ENCODE measurements around the gene MRPL52. TPM values are rescaled to one million over a fixed set of nuclear protein-coding genes. Genes with fewer than 3 reads are reported as not detected.

The MRPL52 gene
- polyA plus RNA-seq, 4 donors = 106 to 164 (median 132) TPM

DNA sequence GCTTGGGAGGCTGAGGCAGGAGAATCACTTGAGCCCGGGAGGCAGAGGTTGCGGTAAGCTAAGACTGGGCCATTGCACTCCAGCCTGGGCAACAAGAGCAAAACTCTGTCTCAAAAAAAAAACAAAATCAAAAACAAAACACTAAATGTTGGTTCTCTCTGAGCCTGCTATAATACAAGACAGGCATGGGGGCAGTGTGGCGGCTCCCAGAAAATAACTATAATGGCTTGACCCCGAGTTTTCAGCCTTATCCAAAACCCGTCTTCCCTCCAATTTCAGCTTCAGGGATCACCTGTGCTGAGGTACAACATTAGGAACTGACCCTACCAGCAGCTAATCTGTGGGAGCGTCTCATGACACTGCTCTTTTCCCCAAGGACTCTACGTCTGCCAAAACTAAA is 15.3 kb upstream of the MRPL52 start:
- DNase-seq = no peak
- Histone ChIP-seq H3K27me3 (ENCODE audit: control insufficient read depth in 3 of 3, insufficient read depth in 3 of 3, low read length in 3 of 3) (no peaks in the 10 kb centered on the region), H3K4me1 (ENCODE audit: control insufficient read depth in 3 of 3, insufficient read depth in 2 of 3, low read depth in 1 of 3, low read length in 2 of 3) (peaks cover 0 to 36% (median 3%) of the 10 kb centered on the region in 3 donors), H3K9me3 (ENCODE audit: control insufficient read depth in 2 of 2, insufficient read depth in 1 of 2, low read depth in 1 of 2, low read length in 1 of 2) (no peaks in the 10 kb centered on the region), H3K36me3 (ENCODE audit: control insufficient read depth in 3 of 3, insufficient read depth in 2 of 3, low read depth in 1 of 3, low read length in 3 of 3) (peaks cover 0 to 22% (median 2%) of the 10 kb centered on the region in 3 donors), H3K27ac (ENCODE audit: low read depth in 1 of 3, low read length in 2 of 3) (peak overlapping the region; percentile 82 to 87 (median 84)), H3K4me3 (ENCODE audit: low read depth in 1 of 3, low read length in 3 of 3) (peak overlapping the region in 2 of 3 donors; percentile 57 to 83)
- FAIRE-seq = no peak
- WGBS, 3 donors = 65 to 83% (median 79%) methylated on average over 7 of the region's 7 CpGs

GRCh38 chr14:22814941-22815713 is 14.6 kb upstream of the MRPL52 start, which contains the start of gene SLC7A7:
SLC7A7 (minus strand) TSS chr14:22815435; CDS start chr14:22813398, 2,037 bp downstream.
- Histone ChIP-seq H3K27me3 (ENCODE audit: control insufficient read depth in 3 of 3, insufficient read depth in 3 of 3, low read length in 3 of 3) (no peaks in the 10 kb centered on the region), H3K4me1 (ENCODE audit: control insufficient read depth in 3 of 3, insufficient read depth in 2 of 3, low read depth in 1 of 3, low read length in 2 of 3) (peaks cover 2 to 44% (median 3%) of the 10 kb centered on the region in 3 donors), H3K27ac (ENCODE audit: low read depth in 1 of 3, low read length in 2 of 3) (peak within 1 kb of the TSS; percentile 82 to 87 (median 84)), H3K9me3 (ENCODE audit: control insufficient read depth in 2 of 2, insufficient read depth in 1 of 2, low read depth in 1 of 2, low read length in 1 of 2) (no peaks in the 10 kb centered on the region), H3K4me3 (ENCODE audit: low read depth in 1 of 3, low read length in 3 of 3) (peak within 1 kb of the TSS in 2 of 3 donors; percentile 57 to 83), H3K36me3 (ENCODE audit: control insufficient read depth in 3 of 3, insufficient read depth in 2 of 3, low read depth in 1 of 3, low read length in 3 of 3) (peaks cover 0 to 15% (median 2%) of the 10 kb centered on the region in 3 donors)
- WGBS, 3 donors = 17 to 41% (median 39%) methylated on average over 10 of the region's 10 CpGs
- peak; percentile 93 to 96 for DNase-seq
- FAIRE-seq = no peak

DNA sequence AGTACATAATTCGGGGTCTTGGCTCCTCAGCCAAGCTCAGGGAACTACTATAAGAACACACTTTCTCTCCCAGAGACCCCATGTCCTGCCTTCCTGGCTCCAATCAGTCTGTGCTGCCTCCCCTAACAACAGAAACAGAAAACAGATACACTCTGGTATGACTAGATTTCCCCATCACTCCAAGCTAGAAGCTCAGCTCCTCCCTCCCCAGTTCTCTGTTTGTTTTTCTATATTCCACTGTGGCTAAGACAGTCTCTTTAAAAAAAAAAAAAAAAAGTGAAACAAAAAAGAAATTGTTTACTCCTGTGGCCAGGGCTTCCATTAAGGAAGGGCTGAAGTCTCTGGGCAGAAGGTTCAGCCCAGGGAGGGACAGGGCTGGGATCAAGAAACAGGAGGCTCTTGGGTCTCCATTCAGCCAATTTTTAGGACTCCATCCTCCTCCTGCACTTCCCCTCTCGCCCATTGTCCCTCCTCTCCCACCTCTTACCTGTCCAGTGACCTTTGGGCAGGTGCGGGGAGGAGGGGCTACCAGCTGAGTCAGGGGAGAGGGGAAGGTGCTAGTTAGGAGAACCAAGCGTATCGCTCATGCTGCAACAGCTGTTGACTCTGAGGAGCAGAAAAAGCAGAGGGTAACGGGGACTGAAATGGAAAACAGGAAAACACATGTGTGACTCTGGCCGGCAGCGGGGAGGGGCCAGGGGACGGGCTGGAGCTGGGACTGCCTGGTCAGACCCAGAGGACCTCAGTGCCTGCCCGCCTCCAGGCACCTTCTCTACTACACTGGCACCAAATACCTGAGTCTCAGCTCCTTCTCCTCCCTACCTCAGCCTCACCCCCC is 10.3 kb upstream of the MRPL52 start:
- H3K36me3 ChIP-seq (ENCODE audit: control insufficient read depth in 3 of 3, insufficient read depth in 2 of 3, low read depth in 1 of 3, low read length in 3 of 3) = no peaks in the 10 kb centered on the region
- peaks cover 3 to 75% (median 3%) of the 10 kb centered on the region in 3 donors for H3K4me1 ChIP-seq (ENCODE audit: control insufficient read depth in 3 of 3, insufficient read depth in 2 of 3, low read depth in 1 of 3, low read length in 2 of 3)
- H3K27ac ChIP-seq (ENCODE audit: low read depth in 1 of 3, low read length in 2 of 3) = peak overlapping the region; percentile 65 to 96 (median 91)
- 13 to 19% (median 15%) methylated on average over 10 of the region's 10 CpGs for WGBS, 3 donors
- H3K27me3 ChIP-seq (ENCODE audit: control insufficient read depth in 3 of 3, insufficient read depth in 3 of 3, low read length in 3 of 3) = no peaks in the 10 kb centered on the region
- FAIRE-seq (no peak), DNase-seq (peak; percentile 66 to 68)
- H3K4me3 ChIP-seq (ENCODE audit: low read depth in 1 of 3, low read length in 3 of 3) = peak overlapping the region in 2 of 3 donors; percentile 4 to 20
- H3K9me3 ChIP-seq (ENCODE audit: control insufficient read depth in 2 of 2, insufficient read depth in 1 of 2, low read depth in 1 of 2, low read length in 1 of 2) = no peaks in the 10 kb centered on the region

DNA sequence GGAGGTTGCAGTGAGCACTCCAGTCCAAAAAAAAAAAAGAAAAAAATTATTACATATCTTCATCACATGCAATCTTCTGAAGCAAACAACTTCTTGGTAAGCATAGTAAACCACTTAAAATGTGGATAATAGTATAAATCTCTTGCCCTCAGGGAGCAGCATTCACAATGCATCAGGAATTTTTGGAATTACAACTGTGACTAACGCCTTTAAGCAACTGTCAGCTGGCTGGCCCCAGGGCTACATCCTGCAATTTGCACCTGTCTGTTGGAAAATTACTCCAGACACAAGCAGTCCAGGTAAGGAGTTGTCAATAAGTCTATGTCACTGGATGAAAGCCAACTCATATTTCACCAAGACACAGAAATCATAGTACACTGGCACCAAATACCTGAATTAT is 9.0 kb upstream of the MRPL52 start:
- Histone ChIP-seq H3K4me3 (ENCODE audit: low read depth in 1 of 3, low read length in 3 of 3) (peak overlapping the region in 1 of 3 donors; percentile 38), H3K27me3 (ENCODE audit: control insufficient read depth in 3 of 3, insufficient read depth in 3 of 3, low read length in 3 of 3) (no peaks in the 10 kb centered on the region), H3K4me1 (ENCODE audit: control insufficient read depth in 3 of 3, insufficient read depth in 2 of 3, low read depth in 1 of 3, low read length in 2 of 3) (peaks cover 3 to 78% (median 3%) of the 10 kb centered on the region in 3 donors), H3K9me3 (ENCODE audit: control insufficient read depth in 2 of 2, insufficient read depth in 1 of 2, low read depth in 1 of 2, low read length in 1 of 2) (no peaks in the 10 kb centered on the region), H3K36me3 (ENCODE audit: control insufficient read depth in 3 of 3, insufficient read depth in 2 of 3, low read depth in 1 of 3, low read length in 3 of 3) (no peaks in the 10 kb centered on the region), H3K27ac (ENCODE audit: low read depth in 1 of 3, low read length in 2 of 3) (peak overlapping the region; percentile 96 to 100 (median 96))
- DNase-seq (no peak), FAIRE-seq (no peak)
- WGBS, 3 donors = 17 to 69% (median 37%) methylated on average over 1 of the region's 1 CpG

DNA sequence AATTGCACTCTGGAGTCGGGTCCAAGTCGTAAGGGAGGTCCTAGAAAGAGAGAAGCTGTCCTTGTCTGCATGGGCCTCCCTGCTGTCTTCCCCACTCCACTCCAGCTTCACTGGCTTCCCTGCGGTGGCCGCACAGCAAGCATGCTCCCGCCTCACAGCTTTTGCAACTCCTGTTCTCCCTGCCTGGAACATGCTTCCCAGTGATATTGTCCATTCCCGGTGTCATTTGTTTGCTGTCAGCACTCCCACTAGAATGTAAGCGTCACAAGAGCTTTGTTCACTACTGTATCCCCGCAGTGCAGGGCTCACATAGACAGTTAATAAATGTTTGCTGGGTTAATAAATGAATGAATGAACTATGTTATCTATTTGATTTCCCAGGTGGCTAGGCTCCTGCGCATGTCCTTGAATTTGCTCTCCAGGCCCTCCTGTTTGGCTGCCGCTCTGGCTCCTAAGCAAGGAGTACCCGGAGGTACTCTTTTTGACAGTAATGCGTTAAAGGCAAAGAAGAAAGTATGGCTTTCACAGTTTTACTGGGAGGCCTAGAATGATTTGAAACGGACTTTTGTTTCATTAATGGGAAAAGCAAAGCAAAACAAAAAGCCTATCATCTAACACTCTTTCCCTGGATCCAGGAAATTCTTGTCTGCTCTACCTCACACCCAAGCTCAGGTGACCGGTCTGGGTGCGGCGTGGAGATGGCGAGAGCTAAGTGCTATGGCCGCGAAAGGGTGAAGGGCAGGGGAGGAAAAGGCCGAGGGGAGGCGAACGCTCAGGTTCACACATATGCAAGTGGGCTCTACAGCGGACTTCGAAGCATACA is 8.3 kb upstream of the MRPL52 start:
- Histone ChIP-seq H3K27ac (ENCODE audit: low read depth in 1 of 3, low read length in 2 of 3) (peak overlapping the region; percentile 96 to 100 (median 96)), H3K4me3 (ENCODE audit: low read depth in 1 of 3, low read length in 3 of 3) (peak overlapping the region in 2 of 3 donors; percentile 54 to 55), H3K36me3 (ENCODE audit: control insufficient read depth in 3 of 3, insufficient read depth in 2 of 3, low read depth in 1 of 3, low read length in 3 of 3) (no peaks in the 10 kb centered on the region), H3K4me1 (ENCODE audit: control insufficient read depth in 3 of 3, insufficient read depth in 2 of 3, low read depth in 1 of 3, low read length in 2 of 3) (peaks cover 3 to 74% (median 3%) of the 10 kb centered on the region in 3 donors), H3K9me3 (ENCODE audit: control insufficient read depth in 2 of 2, insufficient read depth in 1 of 2, low read depth in 1 of 2, low read length in 1 of 2) (no peaks in the 10 kb centered on the region), H3K27me3 (ENCODE audit: control insufficient read depth in 3 of 3, insufficient read depth in 3 of 3, low read length in 3 of 3) (no peaks in the 10 kb centered on the region)
- WGBS, 3 donors = 26 to 66% (median 42%) methylated on average over 23 to 24 of the region's 24 CpGs
- peak; percentile 89 to 95 for DNase-seq
- FAIRE-seq = no peak

- Histone ChIP-seq H3K9me3 (ENCODE audit: control insufficient read depth in 2 of 2, insufficient read depth in 1 of 2, low read depth in 1 of 2, low read length in 1 of 2) (no peaks in the 10 kb centered on the region), H3K36me3 (ENCODE audit: control insufficient read depth in 3 of 3, insufficient read depth in 2 of 3, low read depth in 1 of 3, low read length in 3 of 3) (no peaks in the 10 kb centered on the region), H3K27me3 (ENCODE audit: control insufficient read depth in 3 of 3, insufficient read depth in 3 of 3, low read length in 3 of 3) (no peaks in the 10 kb centered on the region), H3K4me1 (ENCODE audit: control insufficient read depth in 3 of 3, insufficient read depth in 2 of 3, low read depth in 1 of 3, low read length in 2 of 3) (peaks cover 3 to 68% (median 3%) of the 10 kb centered on the region in 3 donors), H3K27ac (ENCODE audit: low read depth in 1 of 3, low read length in 2 of 3) (peak overlapping the region; percentile 96 to 100 (median 96)), H3K4me3 (ENCODE audit: low read depth in 1 of 3, low read length in 3 of 3) (peak overlapping the region in 2 of 3 donors; percentile 54 to 55)
- DNase-seq = peak; percentile 88 to 91
- WGBS, 3 donors = 13 to 44% (median 35%) methylated on average over 23 to 32 of the region's 32 CpGs
- FAIRE-seq = no peak
Observed at GRCh38 chr14:22822016-22822570, 7.6 kb upstream of the MRPL52 start.

- DNase-seq = peak; percentile 79 to 92
- Histone ChIP-seq H3K27me3 (ENCODE audit: control insufficient read depth in 3 of 3, insufficient read depth in 3 of 3, low read length in 3 of 3) (no peaks in the 10 kb centered on the region), H3K36me3 (ENCODE audit: control insufficient read depth in 3 of 3, insufficient read depth in 2 of 3, low read depth in 1 of 3, low read length in 3 of 3) (no peaks in the 10 kb centered on the region), H3K4me1 (ENCODE audit: control insufficient read depth in 3 of 3, insufficient read depth in 2 of 3, low read depth in 1 of 3, low read length in 2 of 3) (peaks cover 3 to 67% (median 3%) of the 10 kb centered on the region in 3 donors), H3K9me3 (ENCODE audit: control insufficient read depth in 2 of 2, insufficient read depth in 1 of 2, low read depth in 1 of 2, low read length in 1 of 2) (no peaks in the 10 kb centered on the region), H3K27ac (ENCODE audit: low read depth in 1 of 3, low read length in 2 of 3) (peak overlapping the region; percentile 96 to 100 (median 96)), H3K4me3 (ENCODE audit: low read depth in 1 of 3, low read length in 3 of 3) (peak overlapping the region; percentile 48 to 55 (median 54))
- WGBS, 3 donors = 1% methylated on average over 23 to 34 of the region's 34 CpGs
- FAIRE-seq = no peak
Observed at GRCh38 chr14:22822571-22823098, 7.1 kb upstream of the MRPL52 start.

All from small intestine (tissue), 7 donors.